HUES48 (cell line): Measurements from ENCODE around the gene CNTROB.

Experiments
- H3K27ac ChIP-seq: one replicate; pipeline ENCODE4 v1.7.0; 2013; ENCODE audit warnings: low read depth, low read length, inconsistent platforms
- H3K27me3 ChIP-seq: 2 replicates; pipeline ENCODE4 v1.6.1; 2013; ENCODE audit warnings: mild to moderate bottlenecking, low read length; ENCODE audit not compliant: control insufficient read depth, insufficient read depth
- H3K36me3 ChIP-seq: 2 replicates; pipeline ENCODE4 v1.6.1; 2013; ENCODE audit warnings: low read length; ENCODE audit not compliant: control insufficient read depth, insufficient read depth
- H3K4me1 ChIP-seq: 2 replicates; pipeline ENCODE4 v1.6.1; 2013; ENCODE audit warnings: mild to moderate bottlenecking, low read length; ENCODE audit not compliant: control insufficient read depth, insufficient read depth
- H3K4me3 ChIP-seq: 2 replicates; pipeline ENCODE4 v1.5.1; 2013; ENCODE audit warnings: mild to moderate bottlenecking, low read depth, low read length
- H3K9ac ChIP-seq: 2 replicates; pipeline ENCODE4 v1.6.1; 2013; ENCODE audit warnings: mild to moderate bottlenecking, low read depth, low read length, moderate library complexity
- H3K9me3 ChIP-seq: 2 replicates; pipeline ENCODE4 v1.6.1; 2013; ENCODE audit warnings: low read length; ENCODE audit not compliant: control insufficient read depth, insufficient read depth

CNTROB gene

GRCh38 chr17:7931709-7932482 lies at the start of gene CNTROB, which contains the start of gene TRAPPC1:
Gene CNTROB, plus strand, starts transcription at chr17:7932206. Its CDS starts 874 bp downstream, at chr17:7933080.
Gene TRAPPC1, minus strand, starts transcription at chr17:7931946. Its CDS starts 117 bp downstream, at chr17:7931829.
- H3K27me3 ChIP-seq = peaks cover 30% of the 10 kb centered on the region
- H3K27ac ChIP-seq = peak within 1 kb of the TSS; percentile 45

DNA sequence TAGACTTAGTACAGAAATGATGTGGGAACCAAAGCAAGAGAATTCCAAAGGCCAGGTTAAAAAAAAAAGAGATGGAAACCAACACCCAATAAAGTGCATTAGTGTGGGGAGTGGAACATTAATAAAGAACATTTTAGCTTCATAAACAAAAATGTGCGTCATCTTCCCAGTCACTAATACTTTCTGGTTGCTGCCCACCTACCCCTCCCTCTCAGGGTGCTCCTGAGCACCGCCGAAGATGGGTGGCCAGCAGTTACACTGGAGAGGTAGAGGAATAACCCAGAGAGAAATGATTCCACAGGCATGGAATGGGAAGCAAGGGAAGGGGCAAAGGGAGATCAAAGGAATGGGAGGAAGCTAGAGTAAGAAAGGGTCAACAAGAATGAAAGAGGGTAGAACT lies 49.4 kb upstream of the CNTROB start:
- Histone ChIP-seq H3K9me3 (no peaks in the 10 kb centered on the region), H3K4me3 (no peak overlapping the region), H3K36me3 (peaks cover 10% of the 10 kb centered on the region), H3K27me3 (peaks cover 11% of the 10 kb centered on the region), H3K4me1 (peaks cover 18% of the 10 kb centered on the region), H3K27ac (no peak overlapping the region), H3K9ac (no peak overlapping the region)

More at GRCh38 chr17:7931709-7932482, at the start of gene CNTROB, which contains the start of gene TRAPPC1:
- Histone ChIP-seq H3K4me3 (peak within 1 kb of the TSS; percentile 83), H3K9ac (no peak within 1 kb of the TSS; the same call in 1 of the 2 replicates), H3K36me3 (peaks cover 22% of the 10 kb centered on the region), H3K9me3 (no peaks in the 10 kb centered on the region), H3K4me1 (peaks cover 4% of the 10 kb centered on the region)

GRCh38 chr17:7883781-7884386 lies 48.1 kb upstream of the CNTROB start:
- Histone ChIP-seq H3K9me3 (no peaks in the 10 kb centered on the region), H3K9ac (no peak overlapping the region), H3K27ac (no peak overlapping the region), H3K36me3 (peaks cover 10% of the 10 kb centered on the region), H3K4me3 (peak overlapping the region; percentile 38), H3K4me1 (peaks cover 28% of the 10 kb centered on the region), H3K27me3 (peaks cover 11% of the 10 kb centered on the region)

DNA sequence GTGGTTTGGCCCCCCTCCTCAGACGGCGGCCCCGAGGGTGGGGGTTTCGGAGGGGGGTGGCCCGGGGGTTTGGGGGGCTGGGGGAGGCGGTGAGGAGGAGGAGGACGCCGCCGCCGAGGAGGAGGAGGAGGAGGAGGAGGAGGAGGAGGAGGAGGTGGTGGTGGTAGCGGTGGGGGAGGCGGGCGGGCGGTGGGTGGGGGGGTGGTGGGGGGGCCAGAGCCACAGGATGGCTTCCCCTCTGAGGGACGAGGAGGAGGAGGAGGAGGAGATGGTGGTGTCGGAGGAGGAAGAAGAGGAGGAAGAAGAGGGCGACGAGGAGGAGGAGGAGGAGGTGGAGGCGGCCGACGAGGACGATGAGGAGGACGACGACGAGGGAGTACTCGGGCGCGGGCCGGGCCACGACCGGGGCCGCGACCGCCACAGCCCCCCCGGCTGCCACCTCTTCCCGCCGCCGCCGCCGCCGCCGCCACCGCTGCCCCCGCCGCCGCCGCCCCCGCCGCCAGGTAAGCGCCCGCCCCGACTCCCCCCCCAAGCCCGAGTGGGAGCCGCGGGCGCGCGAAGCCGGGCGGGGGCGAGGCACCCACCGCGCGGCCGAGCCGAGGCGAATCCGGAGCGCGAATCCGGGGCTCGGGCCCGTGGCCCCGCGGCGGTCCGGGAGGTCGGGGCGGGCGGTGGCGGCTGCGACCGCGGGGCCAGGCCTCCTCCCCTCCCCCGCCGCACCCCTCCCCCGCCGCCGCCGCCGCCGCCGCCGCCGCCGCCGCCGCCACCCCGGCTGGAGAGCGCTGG lies 47.2 kb upstream of the CNTROB start:
- Histone ChIP-seq H3K4me3 (peak overlapping the region; percentile 85), H3K9me3 (no peaks in the 10 kb centered on the region), H3K27me3 (peaks cover 11% of the 10 kb centered on the region), H3K27ac (peak overlapping the region; percentile 59), H3K4me1 (peaks cover 31% of the 10 kb centered on the region), H3K9ac (no peak overlapping the region), H3K36me3 (peaks cover 4% of the 10 kb centered on the region; the same call in 1 of the 2 replicates)

DNA sequence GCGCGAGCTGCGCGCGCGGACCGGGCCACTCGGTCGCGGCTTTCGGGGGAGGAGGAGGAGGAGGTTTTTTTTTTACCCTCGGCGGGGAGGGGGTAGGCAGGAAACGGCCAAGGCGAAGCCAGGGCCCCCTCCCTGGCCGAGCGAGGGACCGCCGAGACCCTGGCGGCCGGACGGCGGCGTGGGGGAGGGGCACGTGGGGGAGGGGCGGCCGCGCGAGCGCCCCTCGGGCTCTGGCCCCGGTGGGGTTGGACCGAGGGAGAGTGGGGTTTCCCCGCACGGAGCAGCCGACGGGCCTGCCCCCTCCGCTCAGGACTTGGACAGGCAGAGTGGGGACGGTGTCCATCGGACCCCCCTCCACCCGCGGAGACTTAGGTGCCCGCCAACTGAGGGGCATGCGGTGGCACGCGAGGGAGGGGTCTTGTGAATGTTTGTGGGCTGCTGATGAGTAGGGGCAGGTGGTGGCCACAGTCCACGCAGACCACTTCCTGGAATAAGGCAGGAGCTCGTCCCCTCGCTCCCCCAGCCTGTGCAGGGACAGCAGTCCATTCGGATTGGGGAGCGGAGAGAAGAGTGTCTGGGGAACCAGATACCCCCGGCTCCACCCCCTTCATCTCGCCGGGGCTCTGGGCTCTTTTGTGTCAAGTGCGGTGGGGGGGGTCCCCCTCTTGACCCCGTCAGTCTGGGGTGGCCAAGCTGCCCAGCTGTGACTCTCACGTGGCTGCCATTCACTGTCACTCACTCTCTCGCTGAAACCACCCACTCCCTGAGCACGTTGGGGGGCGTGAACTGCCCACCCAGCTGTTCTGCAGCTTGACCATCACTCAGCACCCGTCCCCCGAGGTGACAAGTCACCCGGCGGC lies 46.4 kb upstream of the CNTROB start:
- no peak overlapping the region for H3K9ac ChIP-seq

DNA sequence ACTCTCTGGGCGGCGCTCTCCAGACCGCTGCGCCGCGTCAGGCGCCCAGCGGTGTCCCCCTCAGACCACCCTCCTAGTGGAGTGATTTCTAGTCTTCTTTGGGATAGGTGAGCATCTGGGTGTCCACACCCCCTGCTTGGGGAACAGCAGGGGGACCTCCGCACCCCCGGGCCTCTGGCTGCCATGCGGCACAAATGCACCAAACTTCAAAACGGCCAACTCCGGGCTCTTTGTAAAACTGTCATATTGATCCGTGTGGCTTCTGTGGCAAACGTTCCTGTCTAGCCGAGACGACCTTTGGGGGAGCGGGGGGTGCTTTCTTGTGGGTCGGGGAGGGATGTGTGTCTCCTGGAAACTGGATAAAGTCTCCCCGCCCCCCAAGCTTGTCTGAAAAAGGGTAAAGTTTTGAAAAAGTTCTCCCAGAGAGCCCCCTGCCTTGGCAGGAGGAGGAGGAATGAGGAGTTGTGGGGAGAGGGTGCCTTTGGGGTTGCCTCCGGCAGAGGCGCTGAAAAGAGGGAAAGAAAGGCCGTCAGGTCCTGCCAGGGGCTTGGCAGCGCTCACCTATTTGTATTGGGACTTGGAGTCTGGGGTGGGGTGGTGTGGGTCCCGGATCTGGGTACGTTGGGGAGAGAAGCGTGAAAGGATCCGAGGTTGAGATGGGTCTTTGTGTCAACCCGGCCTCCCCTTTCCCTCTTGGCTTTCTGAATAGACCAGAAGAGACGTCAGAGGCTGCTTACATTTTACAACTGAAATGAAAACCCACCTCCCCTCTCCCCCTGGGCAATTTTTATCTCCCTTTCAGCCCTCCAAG lies 45.6 kb upstream of the CNTROB start:
- H3K9me3 ChIP-seq = no peaks in the 10 kb centered on the region
- peak overlapping the region; percentile 85 for H3K4me3 ChIP-seq
- peaks cover 11% of the 10 kb centered on the region for H3K27me3 ChIP-seq
- peak overlapping the region; percentile 70 for H3K27ac ChIP-seq
- H3K9ac ChIP-seq = peak overlapping the region; percentile 1; the same call in 1 of the 2 replicates
- peaks cover 31% of the 10 kb centered on the region for H3K4me1 ChIP-seq
- peaks cover 5% of the 10 kb centered on the region for H3K36me3 ChIP-seq

More for the DNA sequence above, 46.4 kb upstream of the CNTROB start:
- Histone ChIP-seq H3K36me3 (peaks cover 3% of the 10 kb centered on the region; the same call in 1 of the 2 replicates), H3K4me1 (peaks cover 31% of the 10 kb centered on the region), H3K27me3 (peaks cover 11% of the 10 kb centered on the region), H3K4me3 (peak overlapping the region; percentile 85), H3K27ac (peak overlapping the region; percentile 70), H3K9me3 (no peaks in the 10 kb centered on the region)

- peaks cover 5% of the 10 kb centered on the region for H3K36me3 ChIP-seq
- peaks cover 31% of the 10 kb centered on the region for H3K4me1 ChIP-seq
- H3K27ac ChIP-seq = peak overlapping the region; percentile 70
- peak overlapping the region; percentile 1; the same call in 1 of the 2 replicates for H3K9ac ChIP-seq
- no peaks in the 10 kb centered on the region for H3K9me3 ChIP-seq
- peaks cover 11% of the 10 kb centered on the region for H3K27me3 ChIP-seq
- H3K4me3 ChIP-seq = peak overlapping the region; percentile 85
These were observed 44.9 kb upstream of the CNTROB start for GRCh38 chr17:7887038-7887481.

DNA sequence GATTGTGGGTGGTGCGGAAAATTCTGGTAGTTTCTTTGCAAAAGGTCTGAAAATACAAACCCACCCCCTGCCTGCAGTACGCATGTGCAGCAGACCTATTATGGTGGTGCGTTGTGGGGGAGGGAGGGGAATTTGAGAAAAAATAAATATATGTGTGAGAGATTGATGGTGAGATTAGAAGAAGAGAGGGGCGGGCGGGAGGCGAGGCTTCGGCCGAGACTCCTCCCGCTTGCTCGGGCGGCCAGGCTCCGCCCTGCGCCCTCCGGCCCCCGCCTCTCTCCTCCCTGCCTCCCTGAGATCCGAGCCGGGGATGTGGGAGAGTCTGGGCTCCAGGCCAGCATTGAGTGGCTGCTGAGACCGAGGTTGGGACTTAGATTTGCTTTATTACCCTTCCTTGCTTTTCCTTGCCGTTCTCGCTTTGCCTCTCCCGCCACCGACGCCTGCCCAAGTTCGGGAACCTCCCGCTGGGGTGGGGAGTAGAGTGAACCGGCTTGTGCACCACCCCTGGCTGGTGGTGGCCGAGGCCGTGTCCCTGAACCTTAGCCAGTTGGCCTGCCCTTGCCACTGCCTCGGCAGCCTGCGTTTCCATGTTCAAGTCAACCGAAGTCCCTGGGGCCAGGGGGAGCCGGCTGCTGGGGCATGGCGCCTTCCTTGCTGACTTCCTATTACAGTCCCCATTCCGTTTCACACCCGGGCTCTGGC lies 44.4 kb upstream of the CNTROB start:
- Histone ChIP-seq H3K27ac (peak overlapping the region; percentile 73), H3K9ac (0 out of 2 replicates have a peak overlapping the region, but pooled peaks have one; percentile 40), H3K36me3 (peaks cover 5% of the 10 kb centered on the region; the same call in 1 of the 2 replicates)

More for the DNA sequence above, 44.4 kb upstream of the CNTROB start:
- H3K27me3 ChIP-seq = peaks cover 11% of the 10 kb centered on the region
- H3K4me3 ChIP-seq = peak overlapping the region; percentile 85
- H3K4me1 ChIP-seq = peaks cover 31% of the 10 kb centered on the region
- no peaks in the 10 kb centered on the region for H3K9me3 ChIP-seq
